CMK (cell line): ENCODE data around the gene KBTBD4.
"Not testable (repeated sequence)": the region's sequence is repeated elsewhere in the genome, so short reads cannot be mapped to it uniquely, and the experiment has no call there.

ENCODE experiments used
- DNase-seq: peaks from one replicate; pipeline ENCODE4 v3.0.0-alpha.2; 2010; ENCODE audit warnings: low read depth

KBTBD4 gene

GRCh38 chr11:47526032-47526431 is 52.7 kb downstream of the KBTBD4 start:
- DNase-seq, result not testable (repeated sequence)

DNA sequence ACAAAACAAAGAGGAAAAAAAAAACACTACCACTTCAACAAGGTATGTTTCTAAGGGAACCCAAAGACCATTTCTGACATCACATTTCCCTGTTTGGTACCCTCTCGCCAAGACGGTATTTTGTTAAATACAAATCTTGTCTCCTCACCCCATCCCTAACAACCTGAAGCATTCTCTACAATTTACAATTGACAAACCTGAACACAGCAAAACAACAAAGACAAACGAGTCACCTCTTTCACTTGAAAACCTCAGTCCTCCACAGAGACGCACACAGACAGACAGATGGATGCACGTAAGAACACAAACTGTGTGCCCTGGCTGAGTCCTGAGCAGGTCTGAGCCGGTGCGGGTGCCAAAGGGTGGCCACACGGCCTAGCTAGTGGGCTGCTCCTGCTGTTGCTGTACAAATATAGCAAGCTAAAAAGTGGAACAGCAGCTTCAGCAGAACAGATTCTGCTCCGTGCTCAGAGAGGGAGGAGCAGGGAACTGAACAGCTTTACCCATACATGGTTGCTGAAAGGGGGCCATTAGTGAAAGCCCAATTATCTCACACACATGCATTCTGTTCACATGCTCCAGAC is 54.4 kb downstream of the KBTBD4 start:
- DNase-seq, result no peak

DNA sequence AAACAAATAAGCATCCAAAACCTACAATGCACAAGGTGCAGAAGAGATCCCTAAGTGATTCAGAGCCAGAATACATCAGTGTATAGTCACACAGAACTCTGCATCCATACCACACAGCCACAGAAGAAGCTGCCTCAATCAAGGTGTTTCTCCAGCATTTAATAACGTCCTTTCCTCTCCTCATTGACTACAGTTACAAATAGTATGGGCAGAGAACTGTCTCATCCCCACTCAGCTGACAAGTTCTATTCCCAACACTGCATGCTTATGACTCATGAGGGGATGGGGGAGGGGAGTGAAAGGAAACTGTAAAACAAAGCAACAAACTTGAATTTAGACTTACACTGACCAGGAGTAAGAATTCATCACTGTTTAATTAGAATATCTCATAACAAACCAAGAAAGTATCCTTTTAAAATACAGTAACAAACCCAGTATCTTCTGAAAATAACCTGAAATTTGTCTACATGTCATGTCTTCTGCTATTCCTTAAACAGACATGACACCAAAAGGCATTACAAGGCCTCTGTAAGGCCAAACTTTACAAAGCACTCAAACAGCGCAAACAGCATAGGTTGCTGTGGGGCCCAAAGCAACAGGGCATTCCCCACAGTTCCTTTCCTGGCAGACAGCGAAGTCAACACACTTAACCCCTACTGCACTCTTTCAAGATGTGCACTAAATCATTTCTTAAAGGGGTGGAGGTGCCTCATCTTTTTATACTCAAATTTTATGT is 55.1 kb downstream of the KBTBD4 start:
- no peak for DNase-seq
